ENCODE results near the gene NLGN1.

NLGN1 gene

GRCh38 chr3:173744895-173745294 is 347.4 kb downstream of the NLGN1 start:
- no peak for DNase-seq (ENCODE audit: low spot score)
- in situ Hi-C loops (cut with MboI; ENCODE audit: low pct_unique_long_range_greater_than_20kb, low sequenced_read_pairs, unreplicated experiment), result no loop called here
- no peak for TF ChIP-seq CTCF (IDR thresholded peaks at IDR 0.05; ENCODE audit: extremely low read depth, insufficient read depth, missing control alignments)

GRCh38 chr3:173745952-173746682 is 348.6 kb downstream of the NLGN1 start:
- TF ChIP-seq CTCF (IDR thresholded peaks at IDR 0.05; ENCODE audit: extremely low read depth, insufficient read depth, missing control alignments), result no peak
- no peak for DNase-seq (ENCODE audit: low spot score)
- in situ Hi-C loops (cut with MboI; ENCODE audit: low pct_unique_long_range_greater_than_20kb, low sequenced_read_pairs, unreplicated experiment), result no loop called here

GRCh38 chr3:173747427-173747826 is 349.9 kb downstream of the NLGN1 start:
- in situ Hi-C loops (cut with MboI; ENCODE audit: low pct_unique_long_range_greater_than_20kb, low sequenced_read_pairs, unreplicated experiment), result no loop called here
- TF ChIP-seq CTCF (IDR thresholded peaks at IDR 0.05; ENCODE audit: extremely low read depth, insufficient read depth, missing control alignments), result no peak
- no peak for DNase-seq (ENCODE audit: low spot score)

GRCh38 chr3:173748105-173748504 is 350.6 kb downstream of the NLGN1 start:
- no peak for TF ChIP-seq CTCF (IDR thresholded peaks at IDR 0.05; ENCODE audit: extremely low read depth, insufficient read depth, missing control alignments)
- in situ Hi-C loops (cut with MboI; ENCODE audit: low pct_unique_long_range_greater_than_20kb, low sequenced_read_pairs, unreplicated experiment), result no loop called here
- no peak for DNase-seq (ENCODE audit: low spot score)

- in situ Hi-C loops (cut with MboI; ENCODE audit: low pct_unique_long_range_greater_than_20kb, low sequenced_read_pairs, unreplicated experiment), result no loop called here
- DNase-seq (ENCODE audit: low spot score), result no peak
- TF ChIP-seq CTCF (IDR thresholded peaks at IDR 0.05; ENCODE audit: extremely low read depth, insufficient read depth, missing control alignments), result no peak
These were observed 352.6 kb downstream of the NLGN1 start for GRCh38 chr3:173750095-173750494.

- TF ChIP-seq CTCF (IDR thresholded peaks at IDR 0.05; ENCODE audit: extremely low read depth, insufficient read depth, missing control alignments), result no peak
- no peak for DNase-seq (ENCODE audit: low spot score)
- in situ Hi-C loops (cut with MboI; ENCODE audit: low pct_unique_long_range_greater_than_20kb, low sequenced_read_pairs, unreplicated experiment), result no loop called here
These were observed 353.0 kb downstream of the NLGN1 start for GRCh38 chr3:173750591-173750990.
